SIG-M5 treated with dmso at 0.1 percent for 504 hours (cell line): ENCODE data around the gene MIDN.
A peak's percentile ranks its signal among the peaks of the same experiment; 100 is the strongest.

Source experiments
- DNase-seq: peaks from one replicate; lab custom pipeline; 2025; ENCODE audit not compliant: unreplicated experiment; lab: John Stamatoyannopoulos, UW

Gene MIDN

DNA sequence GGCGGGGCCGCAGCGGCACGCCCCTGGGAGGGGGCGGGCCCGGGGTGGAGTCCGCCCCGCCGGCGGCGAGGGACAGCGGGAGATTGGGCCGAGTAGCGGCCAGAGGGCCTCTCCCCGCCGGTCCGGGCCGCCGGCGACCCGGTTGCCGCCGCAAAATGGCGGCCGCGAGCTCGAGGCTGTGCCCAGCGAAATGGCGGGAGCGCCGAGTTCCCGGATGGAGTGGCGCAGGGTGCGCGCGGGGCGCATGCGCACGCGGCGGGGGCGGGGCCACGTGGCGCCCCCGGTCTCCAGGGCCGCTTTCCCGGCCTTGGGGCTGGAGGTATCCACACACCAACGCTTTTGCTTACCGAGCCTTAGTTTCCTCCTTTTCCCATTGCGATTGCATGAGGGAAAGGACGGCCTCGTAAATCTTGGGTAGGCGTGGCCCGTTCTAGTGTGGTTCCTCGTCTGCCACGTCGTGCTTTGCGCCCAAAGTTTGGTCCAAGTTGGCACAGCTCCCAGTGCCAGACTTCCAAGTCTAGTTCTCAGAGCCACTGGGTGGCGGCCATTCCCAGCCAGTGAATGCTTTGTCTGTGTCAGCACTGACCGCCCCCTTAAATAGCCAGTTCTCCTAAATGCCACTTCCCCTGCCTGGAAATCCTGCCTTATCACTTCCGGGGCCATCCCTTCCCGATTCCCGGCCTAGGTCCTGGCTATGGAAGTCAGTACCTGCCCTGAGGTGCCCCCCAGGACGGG, 21.3 kb downstream of the MIDN start:
- DNase-seq: peak; percentile 45

DNA sequence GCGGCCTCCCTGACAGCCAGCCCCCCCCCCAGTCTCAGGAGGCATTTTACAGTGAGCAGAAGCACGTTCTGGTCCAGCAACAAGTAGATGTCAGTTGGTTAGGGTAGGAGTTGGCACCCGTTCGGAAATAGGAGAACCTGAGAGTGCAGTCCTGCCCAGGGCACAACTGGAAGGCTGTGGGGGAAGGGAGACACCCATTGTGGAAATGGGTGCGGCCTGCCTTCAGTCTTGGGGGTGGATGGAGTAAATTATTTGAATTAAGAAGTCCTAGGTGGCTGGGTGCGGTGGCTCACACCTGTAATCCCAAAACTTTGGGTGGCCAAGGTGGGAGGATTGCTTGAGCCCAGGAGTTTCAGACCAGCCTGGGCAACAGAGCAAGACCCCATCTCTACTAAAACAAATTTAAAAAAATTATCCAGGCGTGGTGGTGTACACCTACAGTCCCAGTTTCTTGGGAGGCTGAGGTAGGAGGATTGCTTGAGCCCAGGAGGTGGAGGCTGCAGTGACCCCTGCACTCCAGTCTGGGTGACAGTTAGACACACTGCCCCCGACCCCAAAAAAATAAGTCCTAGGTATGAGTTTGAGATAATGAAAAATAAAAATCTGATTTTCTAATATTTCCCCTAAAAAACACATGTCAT, 21.9 kb downstream of the MIDN start:
- DNase-seq: peak; percentile 40

DNA sequence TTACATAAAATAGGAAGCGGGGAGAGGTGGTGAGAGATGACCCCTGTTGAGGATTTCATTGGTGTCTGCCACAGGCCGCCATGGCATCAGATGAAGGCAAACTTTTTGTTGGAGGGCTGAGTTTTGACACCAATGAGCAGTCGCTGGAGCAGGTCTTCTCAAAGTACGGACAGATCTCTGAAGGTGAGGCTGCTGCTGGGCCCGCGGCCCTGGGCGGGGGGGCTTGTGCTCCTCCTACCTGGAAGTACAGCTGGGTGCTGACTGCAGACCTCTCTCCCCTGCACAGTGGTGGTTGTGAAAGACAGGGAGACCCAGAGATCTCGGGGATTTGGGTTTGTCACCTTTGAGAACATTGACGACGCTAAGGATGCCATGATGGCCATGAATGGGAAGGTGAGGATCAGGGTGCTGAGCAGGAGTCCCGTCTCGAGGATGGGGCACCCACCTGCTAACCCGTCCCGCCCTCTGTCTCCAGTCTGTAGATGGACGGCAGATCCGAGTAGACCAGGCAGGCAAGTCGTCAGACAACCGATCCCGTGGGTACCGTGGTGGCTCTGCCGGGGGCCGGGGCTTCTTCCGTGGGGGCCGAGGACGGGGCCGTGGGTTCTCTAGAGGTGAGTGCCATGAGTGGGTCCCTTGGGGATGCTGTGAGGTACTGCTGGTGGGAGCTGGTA, 22.6 kb downstream of the MIDN start:
- DNase-seq: no peak

DNA sequence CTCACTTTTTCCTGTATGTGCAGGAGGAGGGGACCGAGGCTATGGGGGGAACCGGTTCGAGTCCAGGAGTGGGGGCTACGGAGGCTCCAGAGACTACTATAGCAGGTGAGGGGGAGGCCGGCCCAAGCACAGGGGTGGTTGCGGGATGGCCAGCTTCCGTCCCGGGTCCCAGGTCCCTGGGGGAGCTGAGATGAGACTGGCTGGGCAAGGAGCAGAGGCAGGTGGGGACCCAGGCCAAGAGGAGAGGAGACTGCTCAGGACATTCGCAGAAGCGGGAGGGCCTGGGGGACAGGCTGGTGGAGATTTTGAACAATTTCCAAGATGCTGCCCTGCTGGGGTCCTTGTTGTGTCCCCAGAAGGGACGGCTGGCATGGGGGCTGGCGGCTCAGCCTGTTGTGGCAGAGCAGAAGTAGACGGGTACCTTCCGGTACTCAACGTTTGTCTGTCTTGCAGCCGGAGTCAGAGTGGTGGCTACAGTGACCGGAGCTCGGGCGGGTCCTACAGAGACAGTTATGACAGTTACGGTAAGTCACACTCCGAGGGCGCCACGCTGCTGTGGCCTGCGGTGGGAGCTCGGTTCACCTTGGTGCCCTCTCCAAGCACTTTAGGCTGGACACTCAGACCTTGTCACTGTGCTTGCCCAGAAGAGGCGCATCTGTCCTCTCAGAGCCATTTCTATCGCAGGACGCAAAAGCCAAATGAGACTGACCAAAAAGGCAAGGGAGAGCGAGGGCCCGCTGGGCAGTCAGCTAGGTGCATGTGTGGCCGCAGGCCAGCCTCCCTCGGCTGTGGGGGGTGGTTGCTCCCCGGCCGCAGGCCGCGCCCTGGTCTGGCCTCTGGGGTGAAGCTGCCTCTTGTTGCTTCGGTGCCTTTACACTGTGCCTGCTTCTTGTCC, 23.4 kb downstream of the MIDN start:
- no peak for DNase-seq

DNA sequence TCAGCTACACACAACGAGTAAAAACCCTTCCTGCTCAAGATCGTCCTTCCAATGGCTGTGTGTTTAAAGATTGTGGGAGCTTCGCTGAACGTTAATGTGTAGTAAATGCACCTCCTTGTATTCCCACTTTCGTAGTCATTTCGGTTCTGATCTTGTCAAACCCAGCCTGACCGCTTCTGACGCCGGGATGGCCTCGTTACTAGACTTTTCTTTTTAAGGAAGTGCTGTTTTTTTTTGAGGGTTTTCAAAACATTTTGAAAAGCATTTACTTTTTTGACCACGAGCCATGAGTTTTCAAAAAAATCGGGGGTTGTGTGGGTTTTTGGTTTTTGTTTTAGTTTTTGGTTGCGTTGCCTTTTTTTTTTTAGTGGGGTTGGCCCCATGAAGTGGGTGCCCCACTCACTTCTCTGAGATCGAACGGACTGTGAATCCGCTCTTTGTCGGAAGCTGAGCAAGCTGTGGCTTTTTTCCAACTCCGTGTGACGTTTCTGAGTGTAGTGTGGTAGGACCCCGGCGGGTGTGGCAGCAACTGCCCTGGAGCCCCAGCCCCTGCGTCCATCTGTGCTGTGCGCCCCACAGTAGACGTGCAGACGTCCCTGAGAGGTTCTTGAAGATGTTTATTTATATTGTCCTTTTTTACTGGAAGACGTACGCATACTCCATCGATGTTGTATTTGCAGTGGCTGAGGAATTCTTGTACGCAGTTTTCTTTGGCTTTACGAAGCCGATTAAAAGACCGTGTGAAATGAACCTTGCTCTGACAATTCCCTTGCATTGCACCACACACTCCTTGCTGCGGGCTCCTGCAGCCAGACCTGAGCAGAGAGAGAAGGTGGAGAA, 24.3 kb downstream of the MIDN start:
- no peak for DNase-seq

DNA sequence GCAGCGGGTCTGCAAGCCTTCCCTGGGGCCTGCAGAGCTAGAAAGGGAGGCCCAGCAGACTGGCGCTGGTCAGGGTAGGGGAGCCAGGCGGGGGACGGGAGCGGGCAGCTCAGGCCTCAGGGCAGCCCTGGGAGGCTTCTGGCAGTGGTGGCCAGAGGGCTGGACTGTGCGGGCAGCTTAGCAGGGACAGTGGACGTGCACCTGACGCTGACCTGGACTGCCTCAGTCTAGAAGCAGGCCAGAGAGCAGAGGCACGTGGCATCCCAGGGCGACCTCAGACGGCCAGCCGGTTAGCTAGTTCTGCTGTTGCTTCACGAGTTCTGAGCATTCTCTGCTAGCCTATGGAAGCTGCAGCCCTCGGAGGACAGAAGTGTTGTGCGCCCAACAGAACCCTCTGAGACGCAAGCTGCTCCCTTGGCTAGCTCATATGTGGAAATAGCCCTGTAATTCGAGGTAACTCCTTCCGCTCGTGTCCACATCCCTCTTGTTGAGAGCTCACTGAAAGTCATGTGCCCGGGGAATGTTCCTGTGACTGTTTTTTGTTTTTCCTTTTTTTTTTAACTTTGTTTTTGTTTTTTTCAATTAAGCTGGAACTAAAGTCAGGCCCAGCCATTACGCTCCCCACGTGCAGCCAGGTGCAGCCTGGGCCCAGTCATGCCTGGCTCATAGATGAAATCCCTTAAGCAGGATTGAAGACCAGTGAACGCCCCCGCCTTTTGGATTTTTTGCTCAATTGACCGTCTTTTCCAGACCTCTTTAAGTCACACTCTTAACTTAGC, 25.1 kb downstream of the MIDN start:
- DNase-seq: peak; percentile 78

DNA sequence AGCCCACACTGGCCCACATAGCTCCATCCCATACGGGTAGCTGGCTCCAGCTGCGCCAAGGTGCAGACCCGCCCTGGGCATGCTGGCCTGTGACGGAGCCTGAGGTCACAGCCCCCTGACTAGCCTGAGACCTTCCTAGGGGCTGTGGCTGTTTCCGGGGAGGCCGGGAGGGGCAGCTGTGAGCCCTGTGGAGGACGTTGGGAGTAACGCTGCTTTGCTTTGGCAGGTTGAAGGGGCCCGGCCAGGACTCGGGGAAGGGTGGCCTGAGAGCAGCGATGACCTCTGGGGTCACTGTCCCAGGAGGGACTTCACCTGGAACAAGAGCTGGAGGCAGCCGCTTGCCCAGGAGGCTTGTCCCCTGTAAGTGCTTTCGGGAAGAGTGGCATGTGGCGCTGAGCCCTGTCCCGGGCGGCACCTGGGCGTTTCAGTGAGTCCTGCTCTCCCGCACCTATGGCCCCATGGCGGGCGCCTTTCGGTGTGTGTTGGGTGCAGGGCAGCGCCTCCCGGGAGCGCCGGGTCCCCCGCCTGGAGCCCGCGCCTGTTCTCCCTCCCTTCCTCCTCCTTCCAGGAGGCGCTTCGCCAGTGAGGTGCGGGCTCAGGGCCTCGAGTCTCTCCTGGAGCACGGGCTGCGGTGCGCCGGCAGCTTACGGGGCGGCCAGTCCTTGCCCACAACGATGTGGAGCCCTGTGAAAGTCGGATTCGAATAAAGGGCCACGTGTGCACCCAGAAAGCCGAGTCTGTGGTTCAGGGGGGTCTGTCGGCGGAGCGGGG, 25.9 kb downstream of the MIDN start:
- no peak for DNase-seq

DNA sequence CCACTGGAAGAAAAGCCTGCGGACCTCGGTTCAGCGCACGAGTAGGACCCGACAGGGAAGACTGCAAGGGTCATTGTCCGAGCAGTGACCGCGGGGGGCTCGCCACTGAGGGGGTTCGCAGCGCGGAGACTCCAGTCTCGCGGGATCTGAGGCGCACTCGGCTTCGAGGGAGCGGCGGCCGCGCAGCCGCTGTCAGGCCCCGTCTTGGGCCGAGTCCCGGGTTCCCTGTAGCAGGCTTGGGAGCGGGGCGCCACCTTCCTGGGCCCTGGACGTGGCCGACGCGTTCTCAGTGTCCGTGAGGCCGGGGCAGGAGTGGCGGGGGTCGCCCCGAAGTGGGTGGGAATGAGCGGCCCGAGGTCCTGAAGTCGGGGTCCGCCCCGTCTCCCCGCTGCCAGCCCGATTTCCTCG, 26.5 kb downstream of the MIDN start:
- DNase-seq: no peak

DNA sequence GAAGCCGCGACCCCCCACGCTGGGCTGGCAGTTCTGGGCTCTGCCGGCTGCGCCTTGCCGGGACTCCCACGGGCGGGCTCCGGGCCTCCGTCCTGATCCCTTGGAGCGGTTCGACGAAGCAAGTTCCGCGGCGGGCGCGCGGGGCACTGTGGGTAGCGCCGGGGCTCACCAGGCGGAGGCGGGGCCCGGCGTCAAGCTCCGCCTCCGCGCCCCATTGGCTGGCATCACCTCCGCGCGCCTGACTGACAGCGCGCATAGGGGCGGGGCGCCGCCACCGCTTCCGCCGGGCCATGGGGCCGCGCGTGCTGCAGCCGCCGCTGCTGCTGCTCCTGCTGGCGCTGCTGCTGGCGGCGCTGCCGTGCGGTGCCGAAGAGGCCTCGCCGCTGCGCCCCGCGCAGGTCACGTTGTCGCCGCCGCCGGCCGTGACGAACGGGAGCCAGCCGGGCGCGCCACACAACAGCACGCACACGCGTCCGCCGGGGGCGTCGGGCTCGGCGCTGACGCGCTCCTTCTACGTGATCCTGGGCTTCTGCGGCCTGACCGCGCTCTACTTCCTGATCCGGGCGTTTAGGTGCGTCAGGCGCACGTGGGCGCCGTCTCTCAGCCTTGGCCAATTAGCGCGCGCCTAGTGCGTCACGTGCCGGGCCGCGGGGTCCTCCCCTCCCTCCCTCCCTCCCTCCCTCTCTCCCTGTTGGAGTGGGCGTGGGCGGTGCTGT, 27.0 kb downstream of the MIDN start, which contains the start of gene FAM174C:
TSS of gene FAM174C (plus strand) at position 271 of the 716 bp plus-strand sequence. CDS start at position 291, 20 bp downstream.
- peak; percentile 94 for DNase-seq

DNA sequence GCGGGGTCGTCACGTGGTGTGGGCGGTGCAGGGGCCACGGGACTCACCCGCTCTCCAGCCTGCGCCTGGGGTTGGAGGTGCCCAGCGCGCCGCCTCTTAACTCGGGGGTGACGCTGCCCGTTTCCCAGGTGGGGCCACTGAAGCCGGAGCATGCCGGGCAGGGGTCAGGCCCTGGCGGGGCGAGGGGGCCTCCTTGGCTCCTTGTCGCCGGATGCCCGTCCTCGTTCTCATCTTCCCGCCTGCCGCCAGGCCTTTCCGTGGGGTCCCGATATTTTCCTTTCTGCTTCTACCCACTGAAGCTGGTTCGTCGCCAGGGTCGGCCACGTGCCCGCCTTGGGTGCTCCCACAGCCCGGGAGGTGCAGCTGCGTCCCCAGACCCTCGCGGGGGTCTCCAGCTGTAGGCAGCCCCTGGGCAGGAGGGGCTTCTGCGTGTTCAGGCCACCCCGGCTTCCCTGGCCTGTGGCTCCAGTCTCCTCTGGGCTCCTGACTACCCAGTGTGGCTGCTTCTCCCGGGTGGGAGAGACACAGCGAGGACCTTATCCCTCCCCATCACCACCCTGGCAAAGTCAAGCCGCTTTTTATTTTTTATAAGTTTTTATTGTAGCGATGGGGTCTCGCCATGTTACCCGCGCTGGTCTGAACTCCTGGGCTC, 27.7 kb downstream of the MIDN start:
- no peak for DNase-seq

DNA sequence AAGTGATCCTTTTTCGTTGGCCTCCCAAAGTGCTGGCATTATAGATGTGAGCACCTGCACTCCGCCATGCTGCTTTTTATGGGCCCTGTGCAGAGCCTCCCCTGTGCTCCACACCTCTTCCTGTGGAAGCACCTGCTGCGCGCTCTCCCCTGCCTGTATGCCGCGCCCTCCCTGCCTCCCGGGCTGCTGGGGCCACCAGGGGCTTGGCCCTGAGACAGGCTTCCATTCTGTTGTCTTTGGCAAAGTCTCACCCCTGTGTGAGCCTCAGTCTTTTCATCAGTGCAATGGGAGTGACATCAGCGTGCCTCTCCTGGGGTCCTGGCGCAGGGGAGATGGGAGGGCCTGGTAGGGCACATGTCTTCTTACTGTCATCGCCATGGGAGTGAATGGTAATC, 28.2 kb downstream of the MIDN start:
- DNase-seq: no peak

DNA sequence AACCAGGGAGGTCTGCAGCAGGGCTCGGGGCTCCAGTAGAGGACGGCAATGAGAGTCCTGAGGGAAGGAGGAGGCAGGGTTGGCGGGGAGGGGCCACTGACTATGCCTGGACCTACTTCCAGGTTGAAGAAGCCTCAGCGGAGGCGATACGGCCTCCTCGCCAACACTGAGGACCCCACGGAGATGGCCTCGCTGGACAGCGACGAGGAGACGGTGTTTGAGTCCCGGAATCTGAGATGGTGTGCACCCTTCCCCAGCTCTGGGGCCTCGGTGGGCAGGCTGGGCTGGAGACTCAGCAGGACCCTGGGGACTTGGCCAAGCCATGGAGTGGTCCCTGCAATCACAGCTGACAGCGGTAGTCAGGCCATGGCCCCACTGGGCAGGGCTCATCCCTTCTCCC, 28.7 kb downstream of the MIDN start:
- no peak for DNase-seq

DNA sequence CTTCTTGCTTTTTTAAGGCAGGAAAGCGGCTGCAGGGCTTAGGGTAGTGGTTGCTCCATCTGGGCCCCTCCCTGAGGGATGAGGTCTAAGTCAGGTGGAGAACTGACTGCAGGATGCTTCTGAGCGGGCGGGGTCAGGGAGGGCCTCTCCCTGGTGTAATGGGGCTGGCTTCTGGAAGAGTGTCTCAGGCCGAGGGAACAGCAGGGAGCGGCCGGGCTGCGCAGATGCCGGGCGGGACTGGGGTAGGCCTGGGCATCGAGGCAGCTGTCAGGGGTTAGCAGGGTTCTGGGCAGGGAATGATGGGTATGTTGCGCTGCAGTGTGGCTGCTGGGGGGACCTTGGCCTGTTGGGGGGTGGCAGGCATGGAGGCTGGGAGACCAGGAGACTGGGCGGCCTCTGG, 29.7 kb downstream of the MIDN start:
- DNase-seq: no peak

DNA sequence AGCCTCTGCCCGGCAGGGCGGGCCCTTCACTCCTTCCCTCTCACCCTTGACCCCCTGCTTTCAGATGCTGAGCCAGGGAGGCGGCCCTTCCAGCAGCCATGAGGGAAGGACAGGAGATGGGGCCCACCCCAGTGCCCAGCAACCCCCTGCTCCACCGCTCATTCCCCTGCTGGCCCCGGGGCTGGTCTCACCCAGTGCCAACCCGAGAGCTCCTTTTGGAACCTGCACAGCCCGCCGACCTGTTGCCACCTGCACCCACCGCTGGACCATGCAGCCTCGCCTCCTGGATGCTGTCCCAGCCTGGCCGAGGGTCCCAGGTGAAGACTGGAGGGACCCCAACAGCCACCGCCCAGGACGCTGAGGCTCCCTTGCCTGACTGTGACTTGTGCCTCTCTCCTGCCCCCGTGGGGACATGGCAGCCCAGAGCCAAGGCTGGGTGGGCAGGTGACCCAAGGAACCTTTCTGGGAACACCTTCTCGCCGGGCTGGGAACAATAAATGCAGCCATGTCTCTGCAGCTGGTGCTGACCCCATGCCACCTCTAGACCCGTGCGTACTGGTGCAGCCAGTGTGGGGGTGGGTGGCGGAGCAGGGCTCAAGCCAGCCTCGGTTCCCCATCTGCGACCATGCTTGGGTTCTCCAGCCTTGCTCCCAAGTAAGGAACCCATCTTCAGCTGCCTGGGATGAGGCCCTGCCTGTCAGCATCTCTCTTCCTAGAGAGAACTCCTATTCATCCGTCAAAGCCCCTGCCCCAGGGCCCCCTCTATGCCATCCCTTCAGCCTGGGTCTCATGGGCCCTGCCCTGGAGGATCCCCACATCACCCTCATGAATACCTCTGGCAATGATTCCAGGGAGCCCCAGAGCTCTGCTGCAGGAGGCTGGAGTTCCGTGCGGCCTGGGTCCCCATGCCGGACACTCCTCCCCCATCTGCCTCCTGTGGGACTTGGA, 30.6 kb downstream of the MIDN start:
- DNase-seq: no peak

DNA sequence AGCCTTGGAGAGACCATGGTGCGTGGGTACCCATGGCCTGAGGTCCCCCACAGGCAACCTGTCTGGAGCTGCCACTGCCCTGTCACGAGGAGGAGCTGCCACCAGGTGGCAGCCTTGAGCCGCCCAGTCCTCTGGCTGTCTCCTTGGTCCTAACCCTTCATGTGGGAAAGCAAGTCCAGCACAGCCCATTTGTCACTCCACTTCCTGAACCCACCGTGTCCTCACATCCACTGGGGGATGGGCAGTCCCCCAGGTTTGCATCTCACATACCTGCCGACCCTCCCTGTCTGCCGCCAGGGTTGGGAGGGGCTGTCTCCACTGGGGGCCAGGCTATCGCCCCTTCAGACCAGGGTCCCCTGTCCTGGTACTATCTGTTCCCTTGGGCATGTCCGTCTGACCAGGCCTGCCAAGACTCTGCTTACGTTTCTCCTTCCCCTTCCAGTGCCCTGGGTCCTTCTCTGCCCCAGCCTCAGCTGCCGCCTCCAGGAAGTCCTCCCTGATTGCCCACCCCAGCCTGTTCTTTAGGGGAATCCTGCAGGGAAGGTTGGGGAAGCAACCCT, 31.5 kb downstream of the MIDN start:
- peak; percentile 63 for DNase-seq
